Immature natural killer cell (primary cell): ENCODE results near the gene ADCY1. TPM values are rescaled to one million over a fixed set of nuclear protein-coding genes. Genes with fewer than 3 reads are reported as not detected.

ENCODE experiments used
- DNase-seq, 3 donors: peaks; one replicate each; pipeline ENCODE4 v3.0.0; 2022; ENCODE audit warnings: mixed read lengths in 1 of 3
- H3K27ac Mint-ChIP-seq, 6 donors: one replicate each; pipeline ENCODE4 v1.8.0; 2020; ENCODE audit warnings: mixed read lengths in 6 of 6, mild to moderate bottlenecking in 5 of 6, inconsistent platforms in 4 of 6, moderate library complexity in 3 of 6
- H3K27me3 Mint-ChIP-seq, 3 donors: one replicate each; pipeline ENCODE4 v1.8.0; 2020 to 2021; ENCODE audit warnings: low read depth in 3 of 3, mild to moderate bottlenecking in 3 of 3, mixed read lengths in 3 of 3, moderate library complexity in 3 of 3, inconsistent platforms in 1 of 3
- H3K36me3 Mint-ChIP-seq, 3 donors: one replicate each; pipeline ENCODE4 v1.8.0; 2020; ENCODE audit warnings: mixed read lengths in 3 of 3, inconsistent platforms in 2 of 3, mild to moderate bottlenecking in 2 of 3
- H3K4me1 Mint-ChIP-seq, 2 donors: one replicate each; pipeline ENCODE4 v1.8.0; 2020; ENCODE audit warnings: inconsistent platforms in 2 of 2, mild to moderate bottlenecking in 2 of 2, mixed read lengths in 2 of 2, moderate library complexity in 1 of 2
- H3K4me3 Mint-ChIP-seq, 5 donors: one replicate each; pipeline ENCODE4 v1.8.0; 2020; ENCODE audit warnings: mild to moderate bottlenecking in 5 of 5, mixed read lengths in 5 of 5, inconsistent platforms in 3 of 5, moderate library complexity in 3 of 5
- H3K9me3 Mint-ChIP-seq, 6 donors: one replicate each; pipeline ENCODE4 v1.8.0; 2020; ENCODE audit warnings: mild to moderate bottlenecking in 6 of 6, mixed read lengths in 6 of 6, inconsistent platforms in 4 of 6, moderate library complexity in 3 of 6
- polyA plus RNA-seq, 3 donors: library from polyadenylated mRNA; unstranded; fragments of 300-500 nt; fragmentation: Illumina TruSeq; gene quantifications; one replicate each; pipeline ENCODE4 v1.2.3, GENCODE V29; 2021

Gene ADCY1
- polyA plus RNA-seq, 3 donors from 2014 or later = not detected

GRCh38 chr7:45659496-45660139 is 85.5 kb downstream of the ADCY1 start:
- DNase-seq = no peak
- Mint-ChIP-seq H3K36me3 (no peaks in the 10 kb centered on the region), H3K27ac (no peak overlapping the region), H3K4me1 (no peaks in the 10 kb centered on the region), H3K9me3 (peaks cover 0 to 2% (median 0%) of the 10 kb centered on the region in 6 donors), H3K27me3 (peaks cover 0 to 2% (median 1%) of the 10 kb centered on the region in 3 donors), H3K4me3 (no peak overlapping the region)

- no peaks in the 10 kb centered on the region for H3K36me3 Mint-ChIP-seq
- peaks cover 0 to 2% (median 0%) of the 10 kb centered on the region in 6 donors for H3K9me3 Mint-ChIP-seq
- H3K4me3 Mint-ChIP-seq = no peak overlapping the region
- H3K27me3 Mint-ChIP-seq = peaks cover 0 to 5% (median 1%) of the 10 kb centered on the region in 3 donors
- no peaks in the 10 kb centered on the region for H3K4me1 Mint-ChIP-seq
- no peak for DNase-seq
- H3K27ac Mint-ChIP-seq = no peak overlapping the region
These were observed 86.2 kb downstream of the ADCY1 start for GRCh38 chr7:45660201-45660900.

DNA sequence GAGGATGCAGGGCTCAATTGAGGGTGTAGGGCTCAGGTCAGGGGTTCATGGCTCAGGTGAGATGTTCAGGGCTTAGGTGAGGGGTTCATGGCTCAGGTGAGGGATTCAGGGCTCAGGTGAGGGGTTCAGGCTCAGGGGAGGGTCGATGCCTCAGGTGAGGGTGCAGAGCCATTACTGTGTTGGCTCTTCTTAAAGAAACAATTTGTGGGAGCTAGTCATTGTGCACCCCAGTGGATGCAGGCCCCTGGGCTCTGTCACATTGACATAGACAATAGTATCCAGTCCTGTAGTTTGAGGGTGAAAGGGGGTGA is 86.7 kb downstream of the ADCY1 start:
- Mint-ChIP-seq H3K36me3 (no peaks in the 10 kb centered on the region), H3K27me3 (peaks cover 0 to 5% (median 1%) of the 10 kb centered on the region in 3 donors), H3K9me3 (peaks cover 0 to 2% (median 0%) of the 10 kb centered on the region in 6 donors), H3K4me3 (no peak overlapping the region), H3K27ac (no peak overlapping the region), H3K4me1 (no peaks in the 10 kb centered on the region)
- DNase-seq = no peak

DNA sequence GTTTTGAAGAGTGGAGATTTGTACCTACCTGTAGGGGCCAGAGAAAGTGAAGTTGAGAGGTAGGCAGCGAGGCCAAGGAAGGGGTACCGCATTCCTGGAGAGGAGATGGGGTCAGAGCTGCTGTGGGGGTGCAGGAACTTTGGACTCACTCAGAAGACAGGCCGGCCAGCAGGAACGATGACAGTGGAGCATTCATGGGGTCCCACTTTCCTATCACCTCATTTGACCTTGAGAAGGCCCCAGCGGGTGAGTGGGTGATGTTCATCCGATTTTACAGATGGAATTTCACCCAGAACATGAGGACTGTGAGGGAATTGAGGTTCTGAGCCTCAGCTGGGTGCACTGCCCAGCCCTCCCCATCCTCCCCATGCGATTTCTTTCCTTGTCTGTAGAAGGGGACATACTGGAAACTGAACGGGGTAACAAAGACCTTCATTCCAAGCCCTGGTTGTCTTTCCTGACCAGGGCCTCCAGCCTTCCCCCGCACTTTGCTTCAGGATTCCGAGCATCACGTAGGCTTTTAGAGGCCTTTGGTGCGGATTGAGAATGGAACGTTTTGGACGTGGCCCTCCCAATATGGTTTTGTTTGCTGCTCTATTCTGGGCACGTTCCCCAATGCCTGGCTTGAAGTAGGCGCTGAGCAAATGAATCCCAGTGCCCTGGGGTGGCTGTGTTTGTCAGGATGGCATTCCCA is 87.3 kb downstream of the ADCY1 start:
- peaks cover 0 to 5% (median 1%) of the 10 kb centered on the region in 3 donors for H3K27me3 Mint-ChIP-seq
- no peak overlapping the region for H3K4me3 Mint-ChIP-seq
- DNase-seq = no peak
- no peak overlapping the region for H3K27ac Mint-ChIP-seq
- H3K36me3 Mint-ChIP-seq = no peaks in the 10 kb centered on the region
- peaks cover 0 to 2% (median 0%) of the 10 kb centered on the region in 6 donors for H3K9me3 Mint-ChIP-seq
- H3K4me1 Mint-ChIP-seq = no peaks in the 10 kb centered on the region

- Mint-ChIP-seq H3K36me3 (no peaks in the 10 kb centered on the region), H3K4me3 (no peak overlapping the region)
- DNase-seq = no peak
These were observed 87.8 kb downstream of the ADCY1 start for GRCh38 chr7:45662018-45662417.

GRCh38 chr7:45662540-45663166 is 88.5 kb downstream of the ADCY1 start:
- Mint-ChIP-seq H3K27ac (no peak overlapping the region), H3K36me3 (no peaks in the 10 kb centered on the region), H3K4me3 (no peak overlapping the region), H3K9me3 (peaks cover 0 to 2% (median 0%) of the 10 kb centered on the region in 6 donors), H3K4me1 (no peaks in the 10 kb centered on the region), H3K27me3 (peaks cover 0 to 5% (median 1%) of the 10 kb centered on the region in 3 donors)
- no peak for DNase-seq

More at GRCh38 chr7:45662018-45662417, 87.8 kb downstream of the ADCY1 start:
- no peaks in the 10 kb centered on the region for H3K4me1 Mint-ChIP-seq
- H3K27ac Mint-ChIP-seq = no peak overlapping the region
- peaks cover 0 to 5% (median 1%) of the 10 kb centered on the region in 3 donors for H3K27me3 Mint-ChIP-seq
- peaks cover 0 to 2% (median 0%) of the 10 kb centered on the region in 6 donors for H3K9me3 Mint-ChIP-seq

DNA sequence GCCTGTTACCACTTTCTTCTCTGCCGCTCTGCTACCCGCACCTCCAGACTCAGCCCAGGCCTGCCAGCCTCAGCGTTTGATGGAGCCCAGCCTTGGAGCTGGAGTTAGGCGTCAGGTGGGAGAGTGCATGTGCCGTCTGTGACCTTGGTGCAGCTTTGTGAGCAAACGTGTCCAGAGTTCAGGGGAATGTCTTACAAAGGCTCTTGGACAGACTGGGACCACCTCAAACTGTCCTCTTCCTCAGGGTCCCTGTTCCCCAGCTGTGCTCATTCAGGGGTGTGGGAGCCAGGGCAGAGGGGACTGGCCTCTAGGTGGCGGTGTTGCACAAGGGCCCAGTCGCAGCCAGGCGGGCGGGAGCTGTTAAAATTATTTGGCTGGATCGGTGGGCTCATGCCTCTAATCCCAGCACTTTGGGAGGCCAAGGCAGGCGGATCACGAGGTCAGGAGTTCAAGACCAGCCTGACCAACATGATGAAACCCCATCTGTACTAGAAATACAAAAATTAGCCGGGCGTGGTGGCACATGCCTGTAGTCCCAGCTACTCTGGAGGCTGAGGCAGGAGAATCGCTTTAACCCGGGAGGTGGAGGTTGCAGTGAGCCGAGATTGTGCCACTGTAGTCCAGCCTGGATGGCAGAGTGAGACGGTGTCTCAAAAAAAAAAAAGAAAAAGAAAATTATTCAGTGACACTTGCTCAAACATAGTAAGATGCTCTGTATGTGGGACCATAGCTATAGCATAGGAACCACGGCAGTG is 89.2 kb downstream of the ADCY1 start:
- Mint-ChIP-seq H3K4me1 (no peaks in the 10 kb centered on the region), H3K4me3 (no peak overlapping the region), H3K27me3 (peaks cover 0 to 5% (median 1%) of the 10 kb centered on the region in 3 donors), H3K27ac (no peak overlapping the region), H3K36me3 (no peaks in the 10 kb centered on the region), H3K9me3 (peaks cover 0 to 2% (median 0%) of the 10 kb centered on the region in 6 donors)
- peak in 1 of 3 donors; percentile 6 for DNase-seq

- no peaks in the 10 kb centered on the region for H3K4me1 Mint-ChIP-seq
- H3K36me3 Mint-ChIP-seq = no peaks in the 10 kb centered on the region
- H3K27ac Mint-ChIP-seq = no peak overlapping the region
- H3K9me3 Mint-ChIP-seq = peaks cover 0 to 2% (median 0%) of the 10 kb centered on the region in 6 donors
- peaks cover 0 to 5% (median 2%) of the 10 kb centered on the region in 3 donors for H3K27me3 Mint-ChIP-seq
- no peak for DNase-seq
- H3K4me3 Mint-ChIP-seq = no peak overlapping the region
These were observed 89.9 kb downstream of the ADCY1 start for GRCh38 chr7:45663965-45664633.

DNA sequence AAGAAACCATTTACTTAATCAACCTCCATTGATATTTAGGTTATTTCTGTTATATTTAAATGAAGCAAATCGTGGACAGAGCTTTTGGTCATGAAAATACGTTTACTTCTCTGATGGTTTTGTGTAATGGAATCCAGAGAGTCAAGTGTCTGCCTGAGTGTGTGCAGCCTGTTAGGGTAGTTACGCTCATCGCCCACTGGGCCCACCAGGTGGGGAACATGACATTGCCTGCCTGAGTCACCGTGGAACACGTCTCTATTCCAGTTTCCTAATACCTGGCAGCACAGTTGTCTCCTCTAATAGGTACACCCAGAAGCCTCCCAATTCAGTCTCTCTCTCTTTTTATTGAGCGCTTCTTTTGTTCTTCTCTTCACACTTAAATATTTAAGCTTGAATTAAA is 91.0 kb downstream of the ADCY1 start:
- no peak overlapping the region for H3K27ac Mint-ChIP-seq
- no peaks in the 10 kb centered on the region for H3K4me1 Mint-ChIP-seq
- H3K27me3 Mint-ChIP-seq = peaks cover 0 to 5% (median 2%) of the 10 kb centered on the region in 3 donors
- H3K36me3 Mint-ChIP-seq = no peaks in the 10 kb centered on the region
- H3K9me3 Mint-ChIP-seq = peaks cover 0 to 2% (median 0%) of the 10 kb centered on the region in 6 donors
- no peak overlapping the region for H3K4me3 Mint-ChIP-seq
- DNase-seq = no peak

DNA sequence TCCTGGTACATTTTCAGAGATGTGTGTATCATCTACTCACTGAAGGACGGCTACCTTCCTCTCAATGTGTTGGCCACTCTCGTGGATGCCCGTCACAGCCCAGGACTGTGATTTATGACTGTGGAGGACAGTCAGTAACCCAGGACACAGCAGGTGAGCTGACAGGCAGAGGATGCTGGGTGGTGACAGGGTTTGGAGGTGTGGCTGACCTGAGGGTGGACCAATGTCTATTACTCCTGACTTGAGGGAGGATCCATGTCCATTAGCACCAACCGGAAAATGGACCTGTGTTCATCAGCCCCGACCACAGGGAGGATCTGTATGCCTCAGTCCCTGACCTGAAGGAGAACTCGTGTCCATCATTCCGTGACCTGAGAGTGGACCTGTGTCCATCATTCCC is 96.1 kb downstream of the ADCY1 start:
- Mint-ChIP-seq H3K36me3 (no peaks in the 10 kb centered on the region), H3K4me1 (no peaks in the 10 kb centered on the region), H3K4me3 (no peak overlapping the region), H3K27me3 (peaks cover 0 to 2% (median 0%) of the 10 kb centered on the region in 3 donors), H3K9me3 (peaks cover 0 to 2% (median 0%) of the 10 kb centered on the region in 6 donors), H3K27ac (no peak overlapping the region)
- no peak for DNase-seq

- H3K4me3 Mint-ChIP-seq = no peak overlapping the region
- H3K4me1 Mint-ChIP-seq = no peaks in the 10 kb centered on the region
These were observed 96.5 kb downstream of the ADCY1 start for GRCh38 chr7:45670717-45671116.

GRCh38 chr7:45677311-45677900 is 103.2 kb downstream of the ADCY1 start:
- H3K4me1 Mint-ChIP-seq = no peaks in the 10 kb centered on the region
- H3K27me3 Mint-ChIP-seq = peaks cover 4 to 12% (median 5%) of the 10 kb centered on the region in 3 donors
- H3K36me3 Mint-ChIP-seq = no peaks in the 10 kb centered on the region
- H3K9me3 Mint-ChIP-seq = peaks cover 0 to 2% (median under 1%) of the 10 kb centered on the region in 6 donors
- no peak for DNase-seq
- no peak overlapping the region for H3K4me3 Mint-ChIP-seq
- H3K27ac Mint-ChIP-seq = no peak overlapping the region

More at GRCh38 chr7:45670717-45671116, 96.5 kb downstream of the ADCY1 start:
- Mint-ChIP-seq H3K27ac (no peak overlapping the region), H3K27me3 (peaks cover 0 to 2% (median under 1%) of the 10 kb centered on the region in 3 donors), H3K36me3 (no peaks in the 10 kb centered on the region), H3K9me3 (peaks cover 0 to 2% (median 0%) of the 10 kb centered on the region in 6 donors)
- DNase-seq = no peak
